ENCODE measurements around the gene CATSPERZ. TPM values are rescaled to one million over a fixed set of nuclear protein-coding genes. Genes with fewer than 3 reads are reported as not detected.

CATSPERZ gene
- total and polyA plus RNA-seq, 2 of the 13 experiments (the other 11 are each of a cell fraction or from before 2014, with no cell fraction given), result 0.22 to 0.48 TPM

- Histone ChIP-seq H4K20me1 (ENCODE audit: insufficient read depth, low read length) (no peaks in the 10 kb centered on the region), H3K9me3 (ENCODE audit: low read length) (no peaks in the 10 kb centered on the region), H3K4me2 (ENCODE audit: low read depth, low read length) (peak overlapping the region; percentile 97), H3K79me2 (ENCODE audit: insufficient read depth, low read length) (peaks cover 15% of the 10 kb centered on the region), H3K4me1 (ENCODE audit: insufficient read depth, low read length) (peaks cover 61% of the 10 kb centered on the region), H3K36me3 (replicated peaks in 1 of 2; ENCODE audit: control insufficient read depth in 1 of 2, insufficient read depth in 2 of 2, low read length in 2 of 2) (no peaks in the 10 kb centered on the region), H3K9ac (ENCODE audit: insufficient read depth, low read depth, low read length) (peak overlapping the region; percentile 81), H3K27me3 (ENCODE audit: control insufficient read depth in 1 of 2, insufficient read depth in 2 of 2, low read length in 2 of 2) (no peaks in the 10 kb centered on the region; a peak in 1 of 5 replicates), H2AFZ (ENCODE audit: low read length) (no peak overlapping the region), H3K4me3 (replicated peaks in 1 of 3; ENCODE audit: insufficient read depth in 1 of 3, low read depth in 2 of 3, low read length in 3 of 3) (peak overlapping the region; percentile 66 to 85 (median 68)), H3K27ac (ENCODE audit: extremely low read length, insufficient read depth, low read length) (peak overlapping the region; percentile 82)
- CTCF ChIA-PET (ENCODE audit: low intra/inter-chr PET ratio, low total read pairs), result interaction anchor here (1.2 kb wide), 1 partner anchor 48 kb away, joined by 3 read pairs; no protein-coding TSS in a partner anchor
- in situ Hi-C loops (cut with HindIII; ENCODE audit: extremely low pct_ligation_motif_present, low pct_unique_long_range_greater_than_20kb) (no loop called here), intact Hi-C loops (cut with micrococcal nuclease; ENCODE audit: unreplicated experiment) (loop anchor here (10.0 kb wide), 1 partner anchor 122 kb away; the partner anchor contains the start of gene STIP1)
- peak; percentile 3 for ATAC-seq
- DNase-seq (ENCODE audit: low spot score), result peak; percentile 60
- FAIRE-seq, result peak; percentile 55
- no TSS peak for BruUV-seq (replicated peaks)
- POLR2A ChIA-PET, result interaction anchor here (1.3 to 5.5 kb wide), 3 partner anchors 10 to 81 kb away, joined by 4 to 103 read pairs (median 13); partner anchors contain the start of genes NUDT22, PRDX5, TRMT112 and TRPT1
- 29% methylated on average over 1 of the region's 15 CpGs for WGBS (ENCODE audit: low lambda C conversion rate)
- TF ChIP-seq ZNF160 (CRISPR knock-in tag; IDR thresholded peaks at IDR 0.05), result peak; percentile 56; the same call in 1 of the 2 replicates
- peak; percentile 91 for TF ChIP-seq CEBPB (IDR thresholded peaks at IDR 0.05; ENCODE audit: borderline replicate concordance, low read depth, low read length)
- TF ChIP-seq ZNF264 (CRISPR knock-in tag; IDR thresholded peaks at IDR 0.05), result peak; percentile 51; the same call in 1 of the 2 replicates
- TF ChIP-seq ZFP90 (CRISPR knock-in tag; IDR thresholded peaks at IDR 0.05; ENCODE audit: borderline replicate concordance), result no peak
- TF ChIP-seq MTF2 (CRISPR knock-in tag; IDR thresholded peaks at IDR 0.05; ENCODE audit: borderline replicate concordance), result no peak
- TF ChIP-seq SKI (IDR thresholded peaks at IDR 0.05; ENCODE audit: partially characterized antibody), result peak; percentile 21
- no peak for TF ChIP-seq SAFB2 (CRISPR knock-in tag; IDR thresholded peaks at IDR 0.05; ENCODE audit: borderline replicate concordance, low read depth)
- TF ChIP-seq MIXL1 (CRISPR knock-in tag; IDR thresholded peaks at IDR 0.05), result no peak
- TF ChIP-seq ZNF724P (CRISPR knock-in tag; IDR thresholded peaks at IDR 0.05; ENCODE audit: borderline replicate concordance), result no peak
- 0 out of 2 replicates have a peak, but pooled peaks have one; percentile 43 for TF ChIP-seq MTA1 (CRISPR knock-in tag; IDR thresholded peaks at IDR 0.05; ENCODE audit: borderline replicate concordance)
- TF ChIP-seq ZNF143 (CRISPR knock-in tag; IDR thresholded peaks at IDR 0.05), result no peak
- no peak for TF ChIP-seq GMEB2 (CRISPR knock-in tag; IDR thresholded peaks at IDR 0.05; ENCODE audit: low read depth)
- TF ChIP-seq ZFP1 (CRISPR knock-in tag; IDR thresholded peaks at IDR 0.05), result no peak
- peak; percentile 79 for TF ChIP-seq RFX1 (IDR thresholded peaks at IDR 0.05)
- TF ChIP-seq FLYWCH1 (CRISPR knock-in tag; IDR thresholded peaks at IDR 0.05), result no peak
- no peak for TF ChIP-seq SOX6 (IDR thresholded peaks at IDR 0.05)
- TF ChIP-seq SOX6 (CRISPR knock-in tag; IDR thresholded peaks at IDR 0.05), result peak; percentile 49
- TF ChIP-seq PLSCR1 (CRISPR knock-in tag; IDR thresholded peaks at IDR 0.05; ENCODE audit: borderline replicate concordance), result no peak
- peak; percentile 50; the same call in 1 of the 2 replicates for TF ChIP-seq ZNF280B (CRISPR knock-in tag; IDR thresholded peaks at IDR 0.05; ENCODE audit: borderline replicate concordance)
- TF ChIP-seq HDAC2 (CRISPR knock-in tag; IDR thresholded peaks at IDR 0.05), result 0 out of 2 replicates have a peak, but pooled peaks have one; percentile 17
- TF ChIP-seq RFXAP (CRISPR knock-in tag; IDR thresholded peaks at IDR 0.05; ENCODE audit: borderline replicate concordance), result peak; percentile 90; the same call in 1 of the 2 replicates
Observed at GRCh38 chr11:64306876-64307622, 6.9 kb downstream of the CATSPERZ start.

Measured in HepG2 (cell line).